H1 (cell line): Measurements from ENCODE around the gene DNAI2. TPM values are rescaled to one million over a fixed set of nuclear protein-coding genes. Genes with fewer than 3 reads are reported as not detected.

Source experiments
- CTCF ChIA-PET: fragments of 300-600 bp; sonication (Branson Sonifier 250); formaldehyde crosslinking; loops from one replicate; lab custom pipeline; 2021; ENCODE audit not compliant: partially characterized antibody; lab: Charles Lee
- POLR2A ChIA-PET: fragments of 300-600 bp; sonication (Branson Sonifier 250); formaldehyde crosslinking; loops from one replicate; lab custom pipeline; 2021; ENCODE audit warnings: inconsistent platforms; ENCODE audit not compliant: partially characterized antibody; lab: Charles Lee
- DNase-seq, 2 experiments: peaks; one replicate each; pipeline versions ENCODE4 v3.0.0 to v3.0.0-alpha.2; 2010 to 2022; ENCODE audit warnings: low spot score in 2 of 2, low read depth in 1 of 2, mixed read lengths in 1 of 2
- FAIRE-seq: peaks from 2 replicates; lab custom pipeline; 2011; peaks lifted over from hg19 to GRCh38; lab: Jason Lieb, UNC
- H2AFZ ChIP-seq: 2 replicates; pipeline ENCODE4 v1.8.1; 2012; ENCODE audit warnings: low read length, inconsistent platforms
- H2AK5ac ChIP-seq: 2 replicates; pipeline ENCODE4 v1.6.1; 2013; ENCODE audit warnings: low read depth, low read length
- H2BK120ac ChIP-seq: replicated peaks from 2 replicates; pipeline ENCODE3; 2013; ENCODE audit warnings: low read depth, low read length, inconsistent platforms
- H2BK12ac ChIP-seq: 2 replicates; pipeline ENCODE4 v1.6.1; 2013; ENCODE audit warnings: low read depth, low read length
- H2BK15ac ChIP-seq: 2 replicates; pipeline ENCODE4 v1.6.1; 2013; ENCODE audit warnings: low read length
- H2BK20ac ChIP-seq: 2 replicates; pipeline ENCODE4 v1.6.1; 2013; ENCODE audit warnings: low read length
- H2BK5ac ChIP-seq: 2 replicates; pipeline ENCODE4 v1.6.1; 2013; ENCODE audit warnings: low read depth, low read length
- H3K14ac ChIP-seq: 2 replicates; pipeline ENCODE4 v1.6.1; 2013; ENCODE audit warnings: inconsistent platforms; ENCODE audit not compliant: insufficient read length
- H3K18ac ChIP-seq: 2 replicates; pipeline ENCODE4 v1.6.1; 2013; ENCODE audit warnings: low read length; ENCODE audit errors: extremely low read depth
- H3K23ac ChIP-seq: 2 replicates; pipeline ENCODE4 v1.6.1; 2013; ENCODE audit warnings: inconsistent platforms; ENCODE audit not compliant: insufficient read length
- H3K23me2 ChIP-seq: 2 replicates; pipeline ENCODE4 v1.6.1; 2013; ENCODE audit warnings: low read depth, low read length
- H3K27ac ChIP-seq: 2 replicates; pipeline ENCODE4 v1.6.1; 2011; ENCODE audit warnings: low read depth, low read length, inconsistent platforms
- H3K27me3 ChIP-seq, 4 experiments: replicated peaks in 1 of 4; 1 replicate in 1 of 4; 2 replicates in 3 of 4; pipeline versions ENCODE4 v1.6.1 to v1.8.1; 2011 to 2013; ENCODE audit warnings: low read length in 3 of 4, mild to moderate bottlenecking in 3 of 4, inconsistent platforms in 2 of 4, mixed read lengths in 2 of 4, moderate library complexity in 1 of 4; ENCODE audit not compliant: control insufficient read depth in 3 of 4, insufficient read depth in 3 of 4; ENCODE audit errors: extremely low read depth in 1 of 4
- H3K36me3 ChIP-seq, 4 experiments: 2 replicates each; pipeline versions ENCODE4 v1.6.1 to v1.8.1; 2011 to 2013; ENCODE audit warnings: mild to moderate bottlenecking in 4 of 4, low read length in 3 of 4, moderate library complexity in 2 of 4, control low read depth in 1 of 4, inconsistent platforms in 1 of 4; ENCODE audit not compliant: insufficient read depth in 4 of 4, control insufficient read depth in 2 of 4
- H3K4ac ChIP-seq: replicated peaks from 2 replicates; pipeline ENCODE3; 2013; ENCODE audit warnings: low read length, low read depth, mixed read lengths, inconsistent platforms; ENCODE audit not compliant: insufficient read length
- H3K4me1 ChIP-seq, 4 experiments: replicated peaks in 1 of 4; 1 replicate in 1 of 4; 2 replicates in 3 of 4; pipeline versions ENCODE4 v1.6.1 to v1.8.1; 2011 to 2013; ENCODE audit warnings: low read length in 3 of 4, inconsistent platforms in 2 of 4, mixed read lengths in 1 of 4; ENCODE audit not compliant: insufficient read depth in 4 of 4, control insufficient read depth in 3 of 4
- H3K4me2 ChIP-seq, 2 experiments: 2 replicates each; pipeline versions ENCODE4 v1.6.1 to v1.8.1; 2011 to 2013; ENCODE audit warnings: low read depth in 2 of 2, low read length in 2 of 2, control low read depth in 1 of 2, inconsistent platforms in 1 of 2, mild to moderate bottlenecking in 1 of 2; ENCODE audit not compliant: insufficient read depth in 1 of 2
- H3K4me3 ChIP-seq, 4 experiments: fragments of 200-600, 300-600 bp in 1 of 4; sonication (generic), shearing (Covaris generic), sonication (Bioruptor Twin) in 1 of 4; 2 replicates each; pipeline versions ENCODE4 v1.5.1 to v1.8.1; 2011 to 2016; ENCODE audit warnings: low read length in 4 of 4, low read depth in 3 of 4, control low read depth in 2 of 4, inconsistent platforms in 2 of 4, mild to moderate bottlenecking in 2 of 4, mixed read lengths in 1 of 4, moderate library complexity in 1 of 4; ENCODE audit not compliant: insufficient read depth in 2 of 4; ENCODE audit errors: extremely low read depth in 1 of 4
- H3K56ac ChIP-seq: replicated peaks from 2 replicates; pipeline ENCODE3; 2013; ENCODE audit warnings: low read depth, mild to moderate bottlenecking, mixed read lengths, low read length, inconsistent platforms; ENCODE audit not compliant: insufficient read length
- H3K79me1 ChIP-seq: 2 replicates; pipeline ENCODE4 v1.6.1; 2013; ENCODE audit warnings: low read depth, low read length, control low read depth
- H3K79me2 ChIP-seq, 2 experiments: 2 replicates each; pipeline versions ENCODE4 v1.6.1 to v1.8.1; 2012 to 2013; ENCODE audit warnings: low read length in 2 of 2, mild to moderate bottlenecking in 2 of 2, inconsistent platforms in 1 of 2; ENCODE audit not compliant: insufficient read depth in 2 of 2, control insufficient read depth in 1 of 2
- H3K9ac ChIP-seq, 4 experiments: replicated peaks in 1 of 4; 1 replicate in 1 of 4; 2 replicates in 3 of 4; pipeline versions ENCODE4 v1.6.1 to v1.8.1; 2011 to 2013; ENCODE audit warnings: low read depth in 3 of 4, low read length in 3 of 4, control low read depth in 2 of 4, mild to moderate bottlenecking in 2 of 4, moderate library complexity in 2 of 4, inconsistent platforms in 1 of 4; ENCODE audit errors: extremely low read depth in 1 of 4
- H3K9me3 ChIP-seq, 2 experiments: 2 replicates each; pipeline versions ENCODE4 v1.6.1 to v1.8.1; 2012 to 2013; ENCODE audit warnings: mild to moderate bottlenecking in 2 of 2, moderate library complexity in 2 of 2, control low read depth in 1 of 2, inconsistent platforms in 1 of 2, low read depth in 1 of 2, low read length in 1 of 2, mixed read lengths in 1 of 2; ENCODE audit not compliant: insufficient read depth in 2 of 2
- H4K20me1 ChIP-seq, 2 experiments: replicated peaks in 1 of 2; 2 replicates each; pipeline versions ENCODE3 to v1.8.1; 2011 to 2013; ENCODE audit warnings: inconsistent platforms in 2 of 2, low read length in 2 of 2, mild to moderate bottlenecking in 1 of 2; ENCODE audit not compliant: insufficient read depth in 2 of 2, control insufficient read depth in 1 of 2
- H4K5ac ChIP-seq: 2 replicates; pipeline ENCODE4 v1.6.1; 2013; ENCODE audit warnings: low read length, low read depth, mixed read lengths, inconsistent platforms; ENCODE audit not compliant: insufficient read length
- H4K8ac ChIP-seq: 2 replicates; pipeline ENCODE4 v1.8.0; 2013; ENCODE audit warnings: mild to moderate bottlenecking, moderate library complexity, low read length, inconsistent platforms; ENCODE audit not compliant: insufficient read depth; ENCODE audit errors: extremely low read depth
- H4K91ac ChIP-seq: replicated peaks from 2 replicates; pipeline ENCODE3; 2013; ENCODE audit warnings: low read length, mixed read lengths, inconsistent platforms; ENCODE audit not compliant: insufficient read length
- ASH2L ChIP-seq: fragments of 200-600, 300-600 bp; sonication (generic); IDR thresholded peaks from one replicate; pipeline ENCODE4 v1.7.1; 2017; ENCODE audit warnings: low read length
- CHD1 ChIP-seq: IDR thresholded peaks from 2 replicates; pipeline ENCODE4 v1.6.1; 2012; ENCODE audit warnings: low read depth, low read length, improper control_type of control experiment
- E2F6 ChIP-seq: IDR thresholded peaks from 2 replicates; pipeline ENCODE4 v1.6.1; 2012; ENCODE audit warnings: inconsistent platforms
- HDAC2 ChIP-seq, 2 experiments: fragments of 300-600 bp in 1 of 2; sonication (generic) in 1 of 2; IDR thresholded peaks; 2 replicates each; pipeline ENCODE4 v1.6.1; 2011 to 2012; ENCODE audit warnings: low read depth in 2 of 2, low read length in 2 of 2, mild to moderate bottlenecking in 2 of 2, moderate library complexity in 2 of 2, borderline replicate concordance in 1 of 2, inconsistent platforms in 1 of 2
- MAFK ChIP-seq: IDR thresholded peaks from 2 replicates; pipeline ENCODE4 v1.6.1; 2012; ENCODE audit warnings: low read depth, mild to moderate bottlenecking, improper control_type of control experiment, low read length
- PHF8 ChIP-seq: fragments of 200-600 bp; sonication (generic); conservative IDR thresholded peaks from 2 replicates; pipeline ENCODE4 v1.7.1; 2012; ENCODE audit warnings: low read depth, mild to moderate bottlenecking, inconsistent platforms, low read length, moderate library complexity
- SIN3A ChIP-seq, 2 experiments: IDR thresholded peaks in 1 of 2; conservative IDR thresholded peaks in 1 of 2; 2 replicates each; pipeline ENCODE4 v1.6.1; 2011 to 2012; ENCODE audit warnings: low read length in 2 of 2, improper control_type of control experiment in 1 of 2, low read depth in 1 of 2, mild to moderate bottlenecking in 1 of 2
- SIX5 ChIP-seq: IDR thresholded peaks from 2 replicates; pipeline ENCODE4 v1.6.1; 2011; ENCODE audit warnings: mild to moderate bottlenecking, low read depth, low read length
- SP4 ChIP-seq: IDR thresholded peaks from 2 replicates; pipeline ENCODE4 v1.6.1; 2012; ENCODE audit warnings: low read length, inconsistent platforms
- TBP ChIP-seq: IDR thresholded peaks from 2 replicates; pipeline ENCODE4 v1.6.1; 2011; ENCODE audit warnings: low read depth, low read length, improper control_type of control experiment
- TEAD4 ChIP-seq: IDR thresholded peaks from 2 replicates; pipeline ENCODE4 v1.6.1; 2012; ENCODE audit warnings: low read depth, low read length, inconsistent platforms, mixed read lengths
- ZNF274 ChIP-seq: IDR thresholded peaks from 2 replicates; pipeline ENCODE4 v1.7.0; 2012; ENCODE audit warnings: low read length, borderline replicate concordance; ENCODE audit errors: extremely low read depth
- WGBS, 2 experiments: shearing (Covaris generic) in 1 of 2; methylation state at CpG; one replicate each; pipeline versions ENCODE4 v1.1.6 to v1.1.7; 2013 to 2015; ENCODE audit warnings: low lambda C conversion rate in 2 of 2, mixed read lengths in 2 of 2, inconsistent platforms in 1 of 2, low coverage in 1 of 2, missing lambda C conversion rate in 1 of 2; ENCODE audit not compliant: insufficient replicate concordance in 2 of 2, insufficient coverage in 1 of 2, insufficient read length in 1 of 2; ENCODE audit errors: extremely low coverage in 1 of 2, missing lambda C conversion rate in 1 of 2; 5-methylcytosine and 5-hydroxymethylcytosine counted together
- polyA plus RNA-seq, 7 experiments: library from polyadenylated mRNA; depleted of rRNA in 3 of 7; stranded (reverse) in 5 of 7; unstranded in 2 of 7; fragments of >200 nt in 5 of 7; fragments of 200-250 nt in 2 of 7; gene quantifications; 1 replicate in 5 of 7; 2 replicates in 1 of 7; 4 replicates in 1 of 7; pipeline versions ENCODE4 v1.2.1 to v1.2.3, GENCODE V29; 2011 to 2013; ENCODE audit warnings: missing spikeins in 2 of 7, mixed read lengths in 2 of 7
- total RNA-seq: library from RNA; stranded (reverse); fragmentation: NEBNext Ultra II Directional; extraction: Animal tissue kit (Norgen Biotek cat#: 25700); gene quantifications from 2 replicates; pipeline ENCODE4 v1.2.1, GENCODE V29; 2021
- TF ChIP-seq, protein P1 (sequence below): IDR thresholded peaks from 2 replicates; pipeline ENCODE4 v1.6.1; 2011; ENCODE audit warnings: low read depth, mild to moderate bottlenecking, low read length; ENCODE audit not compliant: insufficient read depth

The DNAI2 gene
- total and polyA plus RNA-seq, 2 of the 8 experiments (the other 6 are each of a cell fraction or from before 2014, with no cell fraction given) = 0.08 to 0.15 TPM

DNA sequence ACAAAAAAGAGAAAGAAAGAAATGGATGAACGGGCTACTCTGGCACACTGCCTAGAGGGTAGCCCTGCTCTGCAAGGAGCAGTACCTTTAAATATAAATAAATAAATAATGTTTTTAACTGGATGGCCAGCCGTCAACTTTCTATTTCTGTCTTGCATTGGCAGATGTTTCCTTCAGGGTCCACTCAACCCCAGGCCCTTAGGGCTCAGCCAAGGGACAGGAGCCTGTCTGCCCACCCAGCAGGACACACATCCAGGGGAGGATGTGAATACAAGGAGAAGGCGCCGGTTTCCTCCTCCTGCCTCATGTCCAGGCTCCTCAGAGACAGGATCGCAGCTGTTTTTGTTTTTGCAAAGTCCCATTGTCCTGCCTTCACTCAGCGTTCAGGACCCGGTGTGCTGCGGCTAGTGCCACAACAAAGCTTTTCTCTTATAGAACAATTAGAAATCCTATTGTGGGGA, 38.1 kb upstream of the DNAI2 start:
- WGBS, 2 experiments = 76% methylated on average over 7 of the region's 8 CpGs; no CpG with 5 or more reads in 1 of the 2 experiments
- POLR2A ChIA-PET = interaction anchor here (1.5 to 2.5 kb wide), 2 partner anchors 25 to 31 kb away, joined by 4 to 9 read pairs; no protein-coding TSS in a partner anchor
- no peak for TF ChIP-seq SP4
- TF ChIP-seq CHD1 = no peak
- TF ChIP-seq TBP = no peak
- TF ChIP-seq E2F6 = no peak
- TF ChIP-seq, protein P1, sequence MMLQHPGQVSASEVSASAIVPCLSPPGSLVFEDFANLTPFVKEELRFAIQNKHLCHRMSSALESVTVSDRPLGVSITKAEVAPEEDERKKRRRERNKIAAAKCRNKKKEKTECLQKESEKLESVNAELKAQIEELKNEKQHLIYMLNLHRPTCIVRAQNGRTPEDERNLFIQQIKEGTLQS = no peak
- no peak for TF ChIP-seq MAFK
- TF ChIP-seq HDAC2 (IDR thresholded peaks at IDR 0.05; ENCODE audit: borderline replicate concordance in 1 of 2, low read depth in 2 of 2, low read length in 2 of 2) = no peak
- no peak for TF ChIP-seq ZNF274
- no peak for TF ChIP-seq PHF8
- TF ChIP-seq SIX5 = no peak
- no peak for TF ChIP-seq ASH2L
- no peak for TF ChIP-seq TEAD4
- TF ChIP-seq SIN3A (conservative IDR thresholded peaks at IDR 0.05 in 1 of 2, IDR thresholded peaks at IDR 0.05 in 1 of 2; ENCODE audit: low read depth in 1 of 2, low read length in 2 of 2) = no peak

More for the DNA sequence above, 38.1 kb upstream of the DNAI2 start:
- H2AFZ ChIP-seq = no peak overlapping the region
- no peaks in the 10 kb centered on the region for H4K20me1 ChIP-seq
- DNase-seq (no peak), FAIRE-seq (no peak)
- no peak overlapping the region for H4K91ac ChIP-seq
- H3K4me3 ChIP-seq = no peak overlapping the region
- H2BK20ac ChIP-seq = no peak overlapping the region
- no peak overlapping the region for H2BK5ac ChIP-seq
- no peaks in the 10 kb centered on the region for H3K23me2 ChIP-seq
- H3K9me3 ChIP-seq = no peaks in the 10 kb centered on the region
- no peak overlapping the region for H2BK120ac ChIP-seq
- H3K79me2 ChIP-seq = no peaks in the 10 kb centered on the region
- H3K27ac ChIP-seq = no peak overlapping the region
- no peaks in the 10 kb centered on the region for H3K27me3 ChIP-seq
- H3K36me3 ChIP-seq = no peaks in the 10 kb centered on the region
- no peak overlapping the region for H2BK15ac ChIP-seq
- H3K18ac ChIP-seq = no peak overlapping the region
- H2AK5ac ChIP-seq = no peak overlapping the region
- no peak overlapping the region for H3K56ac ChIP-seq
- no peak overlapping the region for H2BK12ac ChIP-seq
- CTCF ChIA-PET = no interaction called here
- H3K9ac ChIP-seq = no peak overlapping the region
- H3K4me1 ChIP-seq = peaks cover 3 to 13% (median 9%) of the 10 kb centered on the region in 4 experiments; a peak in 6 of 7 replicates
- H4K5ac ChIP-seq = no peak overlapping the region
- no peak overlapping the region for H4K8ac ChIP-seq
- no peak overlapping the region for H3K14ac ChIP-seq
- H3K79me1 ChIP-seq = no peaks in the 10 kb centered on the region
- no peak overlapping the region for H3K4me2 ChIP-seq
- no peak overlapping the region for H3K4ac ChIP-seq
- no peak overlapping the region for H3K23ac ChIP-seq
